ENCODE data around the gene CNTNAP2.

DNA sequence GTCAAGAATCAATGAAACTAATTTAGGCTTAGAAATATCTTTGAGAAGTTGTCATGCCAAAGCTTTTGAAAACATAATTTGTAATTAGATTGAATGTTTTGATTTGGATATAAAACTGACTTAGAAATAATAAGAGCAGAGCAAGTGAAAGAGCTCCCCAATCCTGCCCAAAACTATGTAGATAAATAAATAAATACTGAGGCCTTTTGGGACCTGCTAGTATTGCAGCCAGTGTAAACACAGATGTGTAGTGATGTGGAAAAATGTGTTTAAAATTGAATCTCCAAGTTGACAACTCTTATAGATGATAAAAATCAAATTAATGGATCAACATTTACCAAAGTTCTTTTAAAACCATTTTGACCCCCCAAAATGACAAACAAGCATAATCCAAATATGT is 896.1 kb downstream of the CNTNAP2 start:
- TF ChIP-seq, protein P1, sequence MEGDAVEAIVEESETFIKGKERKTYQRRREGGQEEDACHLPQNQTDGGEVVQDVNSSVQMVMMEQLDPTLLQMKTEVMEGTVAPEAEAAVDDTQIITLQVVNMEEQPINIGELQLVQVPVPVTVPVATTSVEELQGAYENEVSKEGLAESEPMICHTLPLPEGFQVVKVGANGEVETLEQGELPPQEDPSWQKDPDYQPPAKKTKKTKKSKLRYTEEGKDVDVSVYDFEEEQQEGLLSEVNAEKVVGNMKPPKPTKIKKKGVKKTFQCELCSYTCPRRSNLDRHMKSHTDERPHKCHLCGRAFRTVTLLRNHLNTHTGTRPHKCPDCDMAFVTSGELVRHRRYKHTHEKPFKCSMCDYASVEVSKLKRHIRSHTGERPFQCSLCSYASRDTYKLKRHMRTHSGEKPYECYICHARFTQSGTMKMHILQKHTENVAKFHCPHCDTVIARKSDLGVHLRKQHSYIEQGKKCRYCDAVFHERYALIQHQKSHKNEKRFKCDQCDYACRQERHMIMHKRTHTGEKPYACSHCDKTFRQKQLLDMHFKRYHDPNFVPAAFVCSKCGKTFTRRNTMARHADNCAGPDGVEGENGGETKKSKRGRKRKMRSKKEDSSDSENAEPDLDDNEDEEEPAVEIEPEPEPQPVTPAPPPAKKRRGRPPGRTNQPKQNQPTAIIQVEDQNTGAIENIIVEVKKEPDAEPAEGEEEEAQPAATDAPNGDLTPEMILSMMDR (IDR thresholded peaks at IDR 0.05; ENCODE audit: borderline replicate concordance, extremely low read depth, low read length, poor library complexity, severe bottlenecking): no peak
- TF ChIP-seq EZH2 (IDR thresholded peaks at IDR 0.05; ENCODE audit: borderline replicate concordance, low read depth, low read length, severe bottlenecking): no peak
